H9 (cell line): ENCODE results near the gene RSF1. TPM values are rescaled to one million over a fixed set of nuclear protein-coding genes. Genes with fewer than 3 reads are reported as not detected.
A peak's percentile ranks its signal among the peaks of the same experiment; 100 is the strongest.

Experiments used
- DNase-seq: peaks from one replicate; pipeline ENCODE4 v3.0.0-alpha.2; 2017
- H2AFZ ChIP-seq: one replicate; pipeline ENCODE4 v1.6.1; 2013; ENCODE audit warnings: mild to moderate bottlenecking, low read length, control low read depth, moderate library complexity
- H2AK5ac ChIP-seq: 2 replicates; pipeline ENCODE4 v1.6.1; 2013; ENCODE audit warnings: low read length, control low read depth, mixed read lengths; ENCODE audit not compliant: insufficient read length
- H2BK120ac ChIP-seq: one replicate; pipeline ENCODE4 v1.6.1; 2013; ENCODE audit warnings: low read depth, mild to moderate bottlenecking, low read length, control low read depth, inconsistent platforms; ENCODE audit not compliant: poor library complexity, severe bottlenecking
- H2BK12ac ChIP-seq: 2 replicates; pipeline ENCODE4 v1.6.1; 2013; ENCODE audit warnings: low read length, control low read depth, mixed read lengths, low read depth; ENCODE audit not compliant: insufficient read length
- H2BK15ac ChIP-seq: 2 replicates; pipeline ENCODE4 v1.6.1; 2013; ENCODE audit warnings: low read depth, low read length, control low read depth
- H2BK20ac ChIP-seq: one replicate; pipeline ENCODE4 v1.6.1; 2013; ENCODE audit warnings: low read depth, mild to moderate bottlenecking, low read length, control low read depth, inconsistent platforms; ENCODE audit not compliant: poor library complexity, severe bottlenecking
- H2BK5ac ChIP-seq: 2 replicates; pipeline ENCODE4 v1.6.1; 2013; ENCODE audit warnings: low read length, control low read depth, mixed read lengths; ENCODE audit not compliant: insufficient read length
- H3K14ac ChIP-seq: 2 replicates; pipeline ENCODE4 v1.6.1; 2013; ENCODE audit warnings: low read length, control low read depth; ENCODE audit not compliant: insufficient read depth
- H3K18ac ChIP-seq: 2 replicates; pipeline ENCODE4 v1.6.1; 2013; ENCODE audit warnings: low read depth, mild to moderate bottlenecking, mixed read lengths, low read length, control low read depth; ENCODE audit not compliant: insufficient read length
- H3K23ac ChIP-seq: 2 replicates; pipeline ENCODE4 v1.6.1; 2013; ENCODE audit warnings: low read length, control low read depth, mixed read lengths, low read depth; ENCODE audit not compliant: insufficient read length
- H3K23me2 ChIP-seq: 2 replicates; pipeline ENCODE4 v1.6.1; 2013; ENCODE audit warnings: low read depth, mild to moderate bottlenecking, mixed read lengths, low read length, control low read depth; ENCODE audit not compliant: insufficient read length, poor library complexity, severe bottlenecking
- H3K27ac ChIP-seq: 2 replicates; pipeline ENCODE4 v1.5.1; 2013; ENCODE audit warnings: low read length, control low read depth, mixed read lengths, low read depth; ENCODE audit not compliant: insufficient read length
- H3K27me3 ChIP-seq: 2 replicates; pipeline ENCODE4 v1.6.1; 2013; ENCODE audit warnings: low read length, control low read depth, inconsistent platforms; ENCODE audit not compliant: insufficient read depth
- H3K4ac ChIP-seq: 2 replicates; pipeline ENCODE4 v1.6.1; 2013; ENCODE audit warnings: low read depth, mild to moderate bottlenecking, control low read depth, inconsistent platforms, low read length, moderate library complexity
- H3K4me1 ChIP-seq: 2 replicates; pipeline ENCODE4 v1.6.1; 2013; ENCODE audit warnings: low read length, control low read depth, inconsistent platforms; ENCODE audit not compliant: insufficient read depth
- H3K4me2 ChIP-seq: 2 replicates; pipeline ENCODE4 v1.6.1; 2013; ENCODE audit warnings: low read length, control low read depth, mixed read lengths; ENCODE audit not compliant: insufficient read length, insufficient read depth
- H3K56ac ChIP-seq: 2 replicates; pipeline ENCODE4 v1.6.1; 2013; ENCODE audit warnings: low read depth, mild to moderate bottlenecking, mixed read lengths, low read length, control low read depth; ENCODE audit not compliant: insufficient read length
- H3K79me1 ChIP-seq: 2 replicates; pipeline ENCODE4 v1.6.1; 2013; ENCODE audit warnings: low read depth, mild to moderate bottlenecking, moderate library complexity, low read length, control low read depth, inconsistent platforms; ENCODE audit not compliant: insufficient read depth, poor library complexity, severe bottlenecking
- H3K79me2 ChIP-seq: 2 replicates; pipeline ENCODE4 v1.6.1; 2013; ENCODE audit warnings: low read length, control low read depth, inconsistent platforms; ENCODE audit not compliant: insufficient read depth
- H3K9ac ChIP-seq: 2 replicates; pipeline ENCODE4 v1.6.1; 2013; ENCODE audit warnings: low read length, control low read depth, mixed read lengths; ENCODE audit not compliant: insufficient read length; ENCODE audit errors: extremely low read depth
- H3K9me3 ChIP-seq: one replicate; pipeline ENCODE4 v1.6.1; 2013; ENCODE audit warnings: low read depth, low read length, inconsistent platforms; ENCODE audit not compliant: control insufficient read depth
- H3T11ph ChIP-seq: one replicate; pipeline ENCODE4 v1.6.1; 2013; ENCODE audit warnings: mild to moderate bottlenecking, low read length, control low read depth, inconsistent platforms
- H4K20me1 ChIP-seq: one replicate; pipeline ENCODE4 v1.6.1; 2013; ENCODE audit not compliant: control insufficient read depth, insufficient read length, insufficient read depth
- H4K5ac ChIP-seq: 2 replicates; pipeline ENCODE4 v1.6.1; 2013; ENCODE audit warnings: low read depth, mild to moderate bottlenecking, mixed read lengths, low read length, control low read depth; ENCODE audit not compliant: insufficient read length
- H4K8ac ChIP-seq: replicated peaks from 2 replicates; pipeline ENCODE4 v1.6.1; 2013; ENCODE audit warnings: low read length, control low read depth, mixed read lengths, low read depth; ENCODE audit not compliant: insufficient read length
- H4K91ac ChIP-seq: 2 replicates; pipeline ENCODE4 v1.6.1; 2013; ENCODE audit warnings: low read depth, mild to moderate bottlenecking, moderate library complexity, mixed read lengths, low read length, control low read depth; ENCODE audit not compliant: insufficient read length
- H3K27ac Mint-ChIP-seq, 3 experiments: 2 replicates in 2 of 3; 3 replicates in 1 of 3; pipeline ENCODE4 v1.8.0; 2020 to 2021; ENCODE audit warnings: mixed read lengths in 3 of 3, mild to moderate bottlenecking in 1 of 3, moderate library complexity in 1 of 3
- H3K27me3 Mint-ChIP-seq: 2 replicates; pipeline ENCODE4 v1.8.0; 2021; ENCODE audit warnings: low read depth, mild to moderate bottlenecking, moderate library complexity, mixed read lengths
- H3K36me3 Mint-ChIP-seq, 3 experiments: 2 replicates in 2 of 3; 3 replicates in 1 of 3; pipeline ENCODE4 v1.8.0; 2020 to 2021; ENCODE audit warnings: low read depth in 3 of 3, mixed read lengths in 3 of 3; ENCODE audit not compliant: insufficient read depth in 1 of 3
- H3K4me1 Mint-ChIP-seq, 2 experiments: 2 replicates each; pipeline ENCODE4 v1.8.0; 2020; ENCODE audit warnings: mixed read lengths in 2 of 2
- H3K4me3 Mint-ChIP-seq, 2 experiments: 2 replicates in 1 of 2; 3 replicates in 1 of 2; pipeline ENCODE4 v1.8.0; 2020 to 2021; ENCODE audit warnings: mild to moderate bottlenecking in 2 of 2, mixed read lengths in 2 of 2, moderate library complexity in 1 of 2
- H3K9me3 Mint-ChIP-seq, 2 experiments: 2 replicates in 1 of 2; 3 replicates in 1 of 2; pipeline ENCODE4 v1.8.0; 2020; ENCODE audit warnings: mild to moderate bottlenecking in 2 of 2, mixed read lengths in 2 of 2, moderate library complexity in 1 of 2
- WGBS: extraction: QIAGEN DNeasy Blood & Tissue Kit; methylation state at CpG from one replicate; pipeline ENCODE4 v1.1.7; 2013; ENCODE audit warnings: missing lambda C conversion rate, low lambda C conversion rate, mixed read lengths; ENCODE audit not compliant: insufficient read length; ENCODE audit errors: extremely low coverage; 5-methylcytosine and 5-hydroxymethylcytosine counted together
- total RNA-seq: library from RNA; stranded (reverse); gene quantifications from 2 replicates; pipeline ENCODE4 v1.2.1, GENCODE V29; 2021
- TF ChIP-seq, protein P1 (sequence below): fragments of 200-600 bp; sonication (generic); conservative IDR thresholded peaks from 3 replicates; pipeline ENCODE4 v1.8.0; 2021; ENCODE audit warnings: antibody characterized with exemption, mild to moderate bottlenecking

RSF1 gene
- total RNA-seq, 1 experiment from 2014 or later, result 82.6 TPM

DNA sequence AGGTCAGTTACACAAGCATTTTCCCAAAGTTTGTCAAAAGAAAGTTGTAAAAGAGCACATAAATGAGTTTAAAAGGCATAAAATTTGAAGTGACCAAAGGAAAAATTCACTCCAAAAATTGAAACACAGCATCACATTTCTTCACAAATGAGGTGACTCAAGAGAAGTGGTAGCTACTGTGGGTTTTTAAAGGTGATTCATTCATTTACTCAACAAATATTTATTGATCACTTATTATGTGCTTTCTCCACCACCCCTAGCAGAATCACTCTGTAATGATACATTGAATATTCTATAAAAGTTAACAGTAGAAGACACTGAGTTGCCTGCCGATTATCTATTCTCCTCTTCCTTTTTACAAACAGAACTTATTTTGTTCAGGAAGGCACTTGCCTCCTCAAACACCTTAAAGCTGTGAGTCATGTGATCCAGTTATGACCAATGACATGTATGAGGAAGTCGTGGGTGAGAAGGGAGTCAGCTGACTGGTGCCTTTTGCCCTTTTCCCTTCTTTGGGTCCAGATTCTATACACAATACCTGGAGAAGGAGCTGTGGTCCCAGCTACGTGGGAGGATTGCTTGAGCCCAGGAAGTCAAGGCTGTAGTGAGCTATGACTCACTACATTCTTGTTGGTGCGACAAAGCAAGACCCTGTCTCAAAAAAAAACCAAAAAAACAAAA lies 115.2 kb downstream of the RSF1 start:
- Histone ChIP-seq H2BK12ac (no peak overlapping the region), H3K9ac (no peak overlapping the region), H3K23me2 (no peaks in the 10 kb centered on the region), H2BK5ac (no peak overlapping the region), H3K27me3 (no peaks in the 10 kb centered on the region), H3K23ac (no peak overlapping the region), H3K18ac (no peak overlapping the region), H3K27ac (no peak overlapping the region), H3K79me2 (no peaks in the 10 kb centered on the region), H4K91ac (no peak overlapping the region), H3T11ph (no peak overlapping the region), H3K4me1 (no peaks in the 10 kb centered on the region), H2BK120ac (no peak overlapping the region), H3K56ac (no peak overlapping the region), H3K4me2 (no peak overlapping the region), H4K8ac (no peak overlapping the region), H3K9me3 (no peaks in the 10 kb centered on the region), H2AK5ac (no peak overlapping the region), H2BK20ac (no peak overlapping the region), H4K5ac (no peak overlapping the region), H3K14ac (no peak overlapping the region), H2BK15ac (no peak overlapping the region), H3K4ac (no peak overlapping the region), H4K20me1 (no peaks in the 10 kb centered on the region), H3K79me1 (no peaks in the 10 kb centered on the region), H2AFZ (no peak overlapping the region)
- no peak overlapping the region for H3K4me3 Mint-ChIP-seq
- no peak for DNase-seq
- WGBS, result no CpG with 5 or more reads among the region's 4 CpGs
- H3K36me3 Mint-ChIP-seq, result peaks cover 10 to 34% (median 28%) of the 10 kb centered on the region in 3 experiments; a peak in 6 of 7 replicates
- H3K27me3 Mint-ChIP-seq, result no peaks in the 10 kb centered on the region
- TF ChIP-seq, protein P1, sequence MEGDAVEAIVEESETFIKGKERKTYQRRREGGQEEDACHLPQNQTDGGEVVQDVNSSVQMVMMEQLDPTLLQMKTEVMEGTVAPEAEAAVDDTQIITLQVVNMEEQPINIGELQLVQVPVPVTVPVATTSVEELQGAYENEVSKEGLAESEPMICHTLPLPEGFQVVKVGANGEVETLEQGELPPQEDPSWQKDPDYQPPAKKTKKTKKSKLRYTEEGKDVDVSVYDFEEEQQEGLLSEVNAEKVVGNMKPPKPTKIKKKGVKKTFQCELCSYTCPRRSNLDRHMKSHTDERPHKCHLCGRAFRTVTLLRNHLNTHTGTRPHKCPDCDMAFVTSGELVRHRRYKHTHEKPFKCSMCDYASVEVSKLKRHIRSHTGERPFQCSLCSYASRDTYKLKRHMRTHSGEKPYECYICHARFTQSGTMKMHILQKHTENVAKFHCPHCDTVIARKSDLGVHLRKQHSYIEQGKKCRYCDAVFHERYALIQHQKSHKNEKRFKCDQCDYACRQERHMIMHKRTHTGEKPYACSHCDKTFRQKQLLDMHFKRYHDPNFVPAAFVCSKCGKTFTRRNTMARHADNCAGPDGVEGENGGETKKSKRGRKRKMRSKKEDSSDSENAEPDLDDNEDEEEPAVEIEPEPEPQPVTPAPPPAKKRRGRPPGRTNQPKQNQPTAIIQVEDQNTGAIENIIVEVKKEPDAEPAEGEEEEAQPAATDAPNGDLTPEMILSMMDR, result no peak
- peaks cover 2 to 3% of the 10 kb centered on the region in 2 experiments; a peak in 3 of 4 replicates for H3K4me1 Mint-ChIP-seq
- H3K27ac Mint-ChIP-seq, result peak overlapping the region in 1 of 3 experiments; percentile 49; a peak in 1 of 7 replicates
- no peaks in the 10 kb centered on the region for H3K9me3 Mint-ChIP-seq
